Naive B cell (primary cell): ENCODE measurements around the gene GPR25. TPM values are rescaled to one million over a fixed set of nuclear protein-coding genes. Genes with fewer than 3 reads are reported as not detected.

Source experiments
- ATAC-seq, 2 donors: fragments of 150-1000 bp; cut with Tn5 transposase; 2 replicates each; pipeline ENCODE4 v1.10.0; 2021; ENCODE audit warnings: low read depth in 2 of 2, mild to moderate bottlenecking in 2 of 2, moderate library complexity in 2 of 2
- DNase-seq: peaks from one replicate; pipeline ENCODE4 v3.0.0; 2022
- H3K27ac Mint-ChIP-seq, 6 donors: one replicate each; pipeline ENCODE4 v1.8.0; 2020 to 2022; ENCODE audit warnings: mild to moderate bottlenecking in 6 of 6, mixed read lengths in 6 of 6, moderate library complexity in 5 of 6, inconsistent platforms in 2 of 6
- H3K27me3 Mint-ChIP-seq, 3 donors: one replicate each; pipeline ENCODE4 v1.8.0; 2021 to 2022; ENCODE audit warnings: mixed read lengths in 3 of 3, mild to moderate bottlenecking in 1 of 3
- H3K36me3 Mint-ChIP-seq, 2 donors: one replicate each; pipeline ENCODE4 v1.8.0; 2020 to 2022; ENCODE audit warnings: mixed read lengths in 2 of 2, inconsistent platforms in 1 of 2, mild to moderate bottlenecking in 1 of 2
- H3K4me1 Mint-ChIP-seq, 3 donors: one replicate each; pipeline ENCODE4 v1.8.0; 2020 to 2022; ENCODE audit warnings: mixed read lengths in 3 of 3, inconsistent platforms in 1 of 3, mild to moderate bottlenecking in 1 of 3, moderate library complexity in 1 of 3
- H3K4me3 Mint-ChIP-seq, 8 donors: one replicate each; pipeline ENCODE4 v1.8.0; 2020 to 2022; ENCODE audit warnings: mild to moderate bottlenecking in 8 of 8, mixed read lengths in 8 of 8, moderate library complexity in 8 of 8, inconsistent platforms in 2 of 8
- H3K9me3 Mint-ChIP-seq, 7 donors: one replicate each; pipeline ENCODE4 v1.8.0; 2020 to 2022; ENCODE audit warnings: mixed read lengths in 7 of 7, mild to moderate bottlenecking in 5 of 7, inconsistent platforms in 2 of 7, moderate library complexity in 1 of 7
- polyA plus RNA-seq, 6 donors: library from polyadenylated mRNA; unstranded; fragments of 300-500 nt; fragmentation: Illumina TruSeq; gene quantifications; one replicate each; pipeline ENCODE4 v1.2.3, GENCODE V29; 2021; ENCODE audit warnings: low read depth in 6 of 6

GPR25 gene
- polyA plus RNA-seq: under 1 TPM in 2 of 6 donors, not detected in 4; 0.26 to 0.29 TPM

- H3K27me3 Mint-ChIP-seq: peaks cover 42 to 57% (median 48%) of the 10 kb centered on the region in 3 donors
- peak within 1 kb of the TSS in 7 of 8 donors; percentile 59 to 74 (median 62) for H3K4me3 Mint-ChIP-seq
- peaks cover 0 to 14% of the 10 kb centered on the region in 2 donors for H3K36me3 Mint-ChIP-seq
- H3K9me3 Mint-ChIP-seq: no peaks in the 10 kb centered on the region
- peaks cover 13 to 34% (median 27%) of the 10 kb centered on the region in 3 donors for H3K4me1 Mint-ChIP-seq
- DNase-seq: no peak
- ATAC-seq: no peak
- peak within 1 kb of the TSS in 3 of 6 donors; percentile 47 to 64 (median 55) for H3K27ac Mint-ChIP-seq
Observed at GRCh38 chr1:200872446-200873115, at the start of gene GPR25. Gene GPR25 (plus strand): TSS chr1:200872981. CDS start chr1:200873038, 57 bp downstream.

- H3K9me3 Mint-ChIP-seq: no peaks in the 10 kb centered on the region
- no peak overlapping the region for H3K27ac Mint-ChIP-seq
- H3K27me3 Mint-ChIP-seq: peaks cover 0 to 10% (median 7%) of the 10 kb centered on the region in 3 donors
- DNase-seq (no peak), ATAC-seq (no peak)
- peaks cover 0 to 7% (median 0%) of the 10 kb centered on the region in 3 donors for H3K4me1 Mint-ChIP-seq
- H3K4me3 Mint-ChIP-seq: no peak overlapping the region
- no peaks in the 10 kb centered on the region for H3K36me3 Mint-ChIP-seq
Observed at GRCh38 chr1:200831091-200831490, 41.7 kb upstream of the GPR25 start.

GRCh38 chr1:200834383-200834782 is 38.4 kb upstream of the GPR25 start:
- Mint-ChIP-seq H3K4me3 (no peak overlapping the region), H3K27me3 (peaks cover 0 to 6% (median 0%) of the 10 kb centered on the region in 3 donors), H3K27ac (no peak overlapping the region), H3K9me3 (peaks cover 0 to 2% (median 0%) of the 10 kb centered on the region in 7 donors), H3K4me1 (no peaks in the 10 kb centered on the region), H3K36me3 (no peaks in the 10 kb centered on the region)
- ATAC-seq (no peak), DNase-seq (no peak)

GRCh38 chr1:200836213-200836612 is 36.6 kb upstream of the GPR25 start:
- Mint-ChIP-seq H3K9me3 (peaks cover 0 to 2% (median 0%) of the 10 kb centered on the region in 7 donors), H3K36me3 (no peaks in the 10 kb centered on the region), H3K27me3 (no peaks in the 10 kb centered on the region), H3K27ac (no peak overlapping the region), H3K4me3 (no peak overlapping the region), H3K4me1 (no peaks in the 10 kb centered on the region)
- ATAC-seq (no peak), DNase-seq (no peak)

GRCh38 chr1:200837931-200838571 is 34.7 kb upstream of the GPR25 start:
- DNase-seq (no peak), ATAC-seq (no peak)
- Mint-ChIP-seq H3K4me1 (no peaks in the 10 kb centered on the region), H3K27me3 (no peaks in the 10 kb centered on the region), H3K9me3 (peaks cover 0 to 2% (median 0%) of the 10 kb centered on the region in 7 donors), H3K4me3 (no peak overlapping the region), H3K27ac (no peak overlapping the region), H3K36me3 (no peaks in the 10 kb centered on the region)

- no peak for ATAC-seq
- Mint-ChIP-seq H3K27ac (no peak overlapping the region), H3K27me3 (no peaks in the 10 kb centered on the region), H3K4me3 (no peak overlapping the region), H3K9me3 (peaks cover 0 to 2% (median 0%) of the 10 kb centered on the region in 7 donors), H3K4me1 (no peaks in the 10 kb centered on the region), H3K36me3 (no peaks in the 10 kb centered on the region)
- DNase-seq: no peak
Observed at GRCh38 chr1:200838676-200839445, 33.9 kb upstream of the GPR25 start.

GRCh38 chr1:200845360-200845759 is 27.4 kb upstream of the GPR25 start:
- no peak for ATAC-seq
- Mint-ChIP-seq H3K4me1 (no peaks in the 10 kb centered on the region), H3K27ac (no peak overlapping the region), H3K36me3 (no peaks in the 10 kb centered on the region), H3K4me3 (no peak overlapping the region), H3K9me3 (no peaks in the 10 kb centered on the region), H3K27me3 (peaks cover 6 to 14% (median 11%) of the 10 kb centered on the region in 3 donors)
- no peak for DNase-seq

GRCh38 chr1:200846398-200846797 is 26.4 kb upstream of the GPR25 start:
- ATAC-seq (no peak), DNase-seq (no peak)
- no peaks in the 10 kb centered on the region for H3K4me1 Mint-ChIP-seq
- H3K36me3 Mint-ChIP-seq: no peaks in the 10 kb centered on the region
- H3K27ac Mint-ChIP-seq: no peak overlapping the region
- no peak overlapping the region for H3K4me3 Mint-ChIP-seq
- no peaks in the 10 kb centered on the region for H3K9me3 Mint-ChIP-seq
- H3K27me3 Mint-ChIP-seq: peaks cover 6 to 14% (median 11%) of the 10 kb centered on the region in 3 donors

GRCh38 chr1:200849430-200849829 is 23.4 kb upstream of the GPR25 start:
- DNase-seq: no peak
- Mint-ChIP-seq H3K36me3 (no peaks in the 10 kb centered on the region), H3K4me1 (no peaks in the 10 kb centered on the region), H3K4me3 (no peak overlapping the region), H3K27ac (no peak overlapping the region), H3K27me3 (peaks cover 11 to 18% (median 11%) of the 10 kb centered on the region in 3 donors), H3K9me3 (no peaks in the 10 kb centered on the region)
- ATAC-seq: no peak

- Mint-ChIP-seq H3K9me3 (no peaks in the 10 kb centered on the region), H3K4me1 (no peaks in the 10 kb centered on the region), H3K36me3 (no peaks in the 10 kb centered on the region), H3K4me3 (no peak overlapping the region), H3K27ac (no peak overlapping the region), H3K27me3 (peaks cover 11 to 18% (median 11%) of the 10 kb centered on the region in 3 donors)
- ATAC-seq (no peak), DNase-seq (no peak)
Observed at GRCh38 chr1:200850554-200850953, 22.2 kb upstream of the GPR25 start.

- Mint-ChIP-seq H3K36me3 (no peaks in the 10 kb centered on the region), H3K4me3 (no peak overlapping the region), H3K9me3 (no peaks in the 10 kb centered on the region), H3K4me1 (no peaks in the 10 kb centered on the region), H3K27ac (no peak overlapping the region), H3K27me3 (peaks cover 0 to 5% (median 5%) of the 10 kb centered on the region in 3 donors)
- ATAC-seq (no peak), DNase-seq (no peak)
Observed at GRCh38 chr1:200856716-200857357, 15.9 kb upstream of the GPR25 start.

- H3K9me3 Mint-ChIP-seq: no peaks in the 10 kb centered on the region
- H3K4me3 Mint-ChIP-seq: no peak overlapping the region
- no peaks in the 10 kb centered on the region for H3K36me3 Mint-ChIP-seq
- ATAC-seq: no peak
- no peaks in the 10 kb centered on the region for H3K4me1 Mint-ChIP-seq
- peaks cover 0 to 5% (median 0%) of the 10 kb centered on the region in 3 donors for H3K27me3 Mint-ChIP-seq
- no peak for DNase-seq
- H3K27ac Mint-ChIP-seq: peak overlapping the region in 1 of 6 donors; percentile 33
Observed at GRCh38 chr1:200857804-200858203, 15.0 kb upstream of the GPR25 start.
